NCI-H510A (cell line): ENCODE data around the gene DARS2.

Experiments used
- DNase-seq: peaks from one replicate; lab custom pipeline; 2025; lab: John Stamatoyannopoulos, UW

Gene DARS2

GRCh38 chr1:173887627-173888026 is 63.2 kb downstream of the DARS2 start:
- no peak for DNase-seq

- DNase-seq, result no peak
Observed at GRCh38 chr1:173888749-173889148, 64.3 kb downstream of the DARS2 start.

GRCh38 chr1:173889885-173890284 is 65.4 kb downstream of the DARS2 start:
- no peak for DNase-seq

GRCh38 chr1:173893611-173894010 is 69.1 kb downstream of the DARS2 start:
- no peak for DNase-seq

GRCh38 chr1:173894189-173894588 is 69.7 kb downstream of the DARS2 start:
- no peak for DNase-seq

- no peak for DNase-seq
Observed at GRCh38 chr1:173900427-173900826, 76.0 kb downstream of the DARS2 start.

- no peak for DNase-seq
Observed at GRCh38 chr1:173900992-173901391, 76.5 kb downstream of the DARS2 start.

GRCh38 chr1:173903827-173904531 is 79.5 kb downstream of the DARS2 start:
- no peak for DNase-seq
